GM10266 (cell line): ENCODE data around the gene CHST11.

Experiments used
- DNase-seq: peaks from one replicate; pipeline ENCODE4 v3.0.0; 2012; ENCODE audit errors: extremely low spot score
- CTCF ChIP-seq: IDR thresholded peaks from 2 replicates; pipeline ENCODE4 v1.5.1; 2012; ENCODE audit warnings: mild to moderate bottlenecking, low read depth; ENCODE audit not compliant: control insufficient read depth, insufficient read depth; ENCODE audit errors: missing control alignments

The CHST11 gene

GRCh38 chr12:104654665-104655609 lies 198.2 kb downstream of the CHST11 start:
- TF ChIP-seq CTCF, result no peak
- DNase-seq, result no peak

- TF ChIP-seq CTCF, result no peak
- DNase-seq, result no peak
Measured at GRCh38 chr12:104656383-104656782, 199.6 kb downstream of the CHST11 start.

GRCh38 chr12:104656921-104657320 lies 200.2 kb downstream of the CHST11 start:
- TF ChIP-seq CTCF, result no peak
- no peak for DNase-seq

GRCh38 chr12:104657726-104658484 lies 201.2 kb downstream of the CHST11 start:
- no peak for TF ChIP-seq CTCF
- DNase-seq, result no peak

- TF ChIP-seq CTCF, result no peak
- no peak for DNase-seq
Measured at GRCh38 chr12:104659058-104659457, 202.3 kb downstream of the CHST11 start.

- no peak for TF ChIP-seq CTCF
- DNase-seq, result no peak
Measured at GRCh38 chr12:104662203-104662602, 205.5 kb downstream of the CHST11 start.
